ENCODE results near the gene AGR3.

AGR3 gene

DNA sequence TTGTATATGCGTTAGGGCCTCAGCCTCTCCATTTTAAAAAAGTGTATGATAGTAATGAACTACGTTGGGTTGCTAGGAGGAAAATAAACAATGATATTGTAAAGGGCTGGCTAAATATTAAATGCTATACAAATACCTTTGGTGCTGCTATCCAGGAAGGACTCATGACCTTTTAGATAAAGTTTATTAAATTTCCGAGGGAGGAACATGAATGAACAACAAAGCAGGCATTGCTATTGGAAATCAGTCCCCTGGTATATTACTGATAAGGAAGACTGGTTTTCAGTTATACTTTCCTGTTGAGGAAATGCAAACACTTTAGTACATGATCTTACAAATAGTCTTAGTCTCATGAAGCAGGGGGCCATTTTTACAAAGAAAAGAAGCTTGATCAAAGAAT is 59.8 kb downstream of the AGR3 start:
- no peak for DNase-seq

DNA sequence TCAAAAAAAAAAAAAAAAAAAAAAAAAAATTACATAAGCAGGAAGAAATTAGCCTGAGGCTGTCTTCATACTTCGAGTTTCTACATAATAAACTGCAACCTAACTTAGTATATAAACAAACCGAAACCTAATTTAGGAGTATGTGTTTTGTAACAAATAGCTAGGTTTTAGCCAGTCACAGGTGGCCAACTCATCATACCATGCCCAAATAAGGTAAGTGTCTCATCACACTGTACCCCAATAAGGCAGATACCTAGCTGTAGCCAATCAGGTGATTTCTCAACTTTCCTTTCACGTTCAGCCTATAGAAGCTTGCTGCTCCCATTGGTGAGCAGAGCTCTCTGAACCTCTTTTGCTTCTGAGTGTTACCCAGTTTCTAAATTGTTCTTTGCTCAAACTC is 63.1 kb downstream of the AGR3 start:
- DNase-seq, result no peak

DNA sequence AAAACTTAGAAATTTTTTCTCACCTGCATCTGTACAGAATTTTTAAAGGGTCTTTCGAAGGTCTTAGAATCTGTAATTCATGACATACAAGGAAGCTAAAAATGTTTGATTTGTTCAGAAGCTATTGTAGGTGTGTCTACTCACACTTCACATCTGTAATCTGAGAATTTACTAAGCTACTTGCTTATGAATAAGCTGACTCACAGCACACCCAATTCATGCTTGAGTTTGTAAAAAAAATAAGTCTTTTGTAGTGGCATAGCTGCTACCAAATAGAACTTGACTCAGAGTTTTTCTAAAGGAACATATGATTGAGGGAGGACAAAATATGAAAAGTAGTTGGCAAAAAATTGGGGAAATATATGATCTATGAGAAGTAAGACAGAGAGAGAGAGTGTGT is 64.2 kb downstream of the AGR3 start:
- no peak for DNase-seq

DNA sequence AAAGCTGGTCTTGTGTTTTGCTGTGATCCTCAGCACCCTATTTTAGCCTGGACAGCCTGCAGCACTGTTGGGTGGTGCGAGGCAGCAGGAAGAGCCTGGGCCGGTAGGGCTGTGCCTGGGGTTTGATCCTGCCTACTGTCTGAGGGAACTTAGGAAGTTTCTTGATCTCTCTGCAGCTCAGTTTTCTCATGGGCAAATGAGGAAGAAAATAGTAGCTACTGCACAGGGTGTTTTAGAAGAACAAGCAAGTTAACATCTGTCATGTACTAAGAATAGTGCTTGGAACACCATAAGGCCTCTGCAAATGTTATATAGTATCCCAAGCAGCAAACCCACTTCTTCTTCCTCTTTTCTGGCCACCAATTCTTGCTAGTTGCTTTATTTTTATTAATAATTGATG is 65.0 kb downstream of the AGR3 start:
- DNase-seq, result no peak

DNA sequence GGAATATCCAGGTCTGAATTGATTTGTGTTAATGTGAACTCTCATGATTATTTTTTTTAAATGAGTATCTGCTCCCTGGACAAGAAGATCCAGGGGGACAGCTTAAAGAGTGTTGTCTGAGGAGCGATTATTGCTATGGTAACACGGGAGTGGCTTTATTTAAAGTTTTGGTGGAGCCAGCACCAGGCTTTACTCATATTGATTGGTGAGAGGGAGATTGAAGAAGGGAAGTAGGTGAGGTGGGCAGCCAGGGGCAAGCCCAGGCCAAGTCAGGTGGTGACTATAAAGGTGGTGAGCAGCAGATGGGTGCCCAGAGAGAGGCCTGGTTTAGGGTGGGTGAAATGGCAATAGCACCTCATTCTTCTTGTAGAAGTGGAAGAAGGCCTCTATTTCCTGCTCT is 66.8 kb downstream of the AGR3 start:
- no peak for DNase-seq

DNA sequence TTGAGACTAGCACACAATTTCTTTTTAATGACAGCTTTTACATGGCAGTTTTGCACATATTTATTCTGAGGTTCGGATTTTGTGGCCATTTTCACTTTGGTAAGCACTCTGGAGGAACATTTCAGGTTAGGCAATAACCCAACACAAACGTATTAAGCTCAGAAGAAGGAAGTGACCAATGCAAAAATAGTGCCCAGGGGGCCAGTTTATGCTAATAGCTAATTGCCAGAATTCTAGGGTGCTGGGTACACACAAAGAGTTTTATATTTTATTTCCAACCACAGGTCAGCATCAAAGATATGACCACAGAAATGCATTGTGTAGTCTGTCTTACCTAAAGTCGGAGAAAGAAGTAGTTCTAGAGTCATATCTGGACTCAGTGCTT is 68.6 kb downstream of the AGR3 start:
- no peak for DNase-seq

DNA sequence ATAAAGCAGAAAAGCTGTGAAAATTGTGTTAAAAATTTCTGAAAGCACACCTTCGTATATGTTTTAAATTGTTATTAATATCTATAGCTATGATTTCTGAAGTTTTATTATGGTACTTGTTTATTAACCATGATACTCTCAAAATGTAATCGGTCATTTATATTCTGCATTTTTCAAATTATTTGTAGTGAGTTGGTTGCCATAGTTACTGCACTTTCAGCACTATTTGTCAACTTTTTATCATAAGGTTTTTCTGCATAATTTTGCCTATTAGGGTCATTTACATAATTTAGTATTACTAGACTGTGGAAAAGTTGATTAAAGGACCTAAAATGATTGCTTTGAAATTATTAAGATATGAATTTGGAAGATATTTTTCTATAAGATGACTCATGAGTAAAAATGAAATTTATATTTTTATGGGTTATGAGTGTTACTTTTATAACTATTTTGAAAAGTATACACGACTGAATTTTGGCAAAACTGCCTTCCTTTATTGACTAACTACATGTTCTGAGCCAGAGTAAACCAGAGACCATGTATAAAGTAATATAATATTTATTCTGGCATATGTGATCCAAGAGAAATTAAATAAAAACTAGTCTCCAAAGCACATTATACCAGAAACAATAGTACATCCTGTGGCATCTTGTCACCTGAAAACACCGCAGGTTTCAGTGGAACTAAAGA is 69.1 kb downstream of the AGR3 start:
- no peak for DNase-seq

DNA sequence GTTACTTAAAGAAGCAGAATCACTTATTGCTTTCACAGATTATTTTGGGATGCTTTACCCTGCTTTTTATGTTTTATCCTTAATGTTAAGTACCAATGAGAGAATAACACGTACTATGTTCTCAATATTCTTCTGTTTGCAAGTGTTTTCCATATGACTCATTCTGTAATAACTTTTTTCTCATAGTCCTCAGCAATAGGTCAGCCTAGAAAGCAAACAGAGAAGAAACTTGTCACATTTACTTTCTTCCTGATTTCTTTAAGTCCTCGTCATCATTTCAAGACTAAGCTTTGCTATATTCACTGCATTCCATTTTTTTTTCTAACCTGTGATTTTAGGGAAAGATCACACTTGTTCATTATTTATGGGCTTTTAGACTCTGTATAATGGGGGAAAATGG is 70.2 kb downstream of the AGR3 start:
- no peak for DNase-seq

DNA sequence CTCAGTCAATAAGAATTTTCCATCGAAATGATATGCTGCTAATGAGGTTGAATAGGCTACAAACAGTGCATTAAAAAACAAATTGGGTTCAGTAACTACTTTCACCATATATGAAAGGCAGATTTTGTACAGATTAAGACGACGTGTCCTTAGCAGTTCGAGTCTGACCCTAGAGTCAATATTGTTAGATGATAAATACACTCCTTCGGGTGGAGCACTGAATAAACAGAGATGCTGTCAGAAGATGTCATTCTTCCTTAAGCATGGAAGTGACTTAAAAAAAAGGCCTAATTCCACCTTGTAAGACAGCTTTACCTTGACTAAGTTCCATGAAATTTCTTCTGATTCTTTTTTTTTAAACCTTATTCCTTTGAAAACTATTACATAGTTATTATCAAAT is 71.2 kb downstream of the AGR3 start:
- DNase-seq, result no peak

DNA sequence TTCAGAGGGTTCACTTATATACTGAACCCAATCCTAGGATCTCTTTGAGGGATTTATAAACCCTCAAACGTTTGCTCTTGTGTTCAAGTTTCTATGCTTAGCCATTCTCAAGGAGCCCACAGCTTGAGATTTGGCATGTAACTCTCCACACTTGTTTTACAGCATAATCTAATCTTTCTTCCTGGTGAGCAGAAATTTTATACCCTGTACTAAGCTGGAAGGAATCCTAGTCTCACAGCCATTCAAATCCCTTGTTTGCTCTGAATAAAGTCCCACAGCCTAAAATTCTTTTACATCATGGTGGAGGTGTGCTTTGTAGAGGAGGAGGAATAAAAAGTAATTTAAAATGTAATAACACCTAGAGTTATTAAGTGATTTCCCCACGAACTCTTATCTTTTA is 71.7 kb downstream of the AGR3 start:
- no peak for DNase-seq

All from NCI-H1436 treated with DMSO at 0.1 percent for 48 hours (cell line).